Measurements from ENCODE around the gene SLC24A3. TPM values are rescaled to one million over a fixed set of nuclear protein-coding genes. Genes with fewer than 3 reads are reported as not detected.

Gene SLC24A3
- total RNA-seq, 4 donors from 2014 or later, result 2.3 to 6.9 (median 5.4) TPM

- DNase-seq (ENCODE audit: low spot score in 2 of 2), result no peak
- intact Hi-C loops (cut with DNase I; ENCODE audit: low total_unique reads), result no loop called here
- 65 to 74% methylated on average over 7 of the region's 7 CpGs for WGBS, 2 donors
- H3K4me3 ChIP-seq (ENCODE audit: low read depth, poor library complexity, severe bottlenecking), result no peak overlapping the region
- TF ChIP-seq POLR2A (IDR thresholded peaks at IDR 0.05), result no peak
- TF ChIP-seq, protein P1, sequence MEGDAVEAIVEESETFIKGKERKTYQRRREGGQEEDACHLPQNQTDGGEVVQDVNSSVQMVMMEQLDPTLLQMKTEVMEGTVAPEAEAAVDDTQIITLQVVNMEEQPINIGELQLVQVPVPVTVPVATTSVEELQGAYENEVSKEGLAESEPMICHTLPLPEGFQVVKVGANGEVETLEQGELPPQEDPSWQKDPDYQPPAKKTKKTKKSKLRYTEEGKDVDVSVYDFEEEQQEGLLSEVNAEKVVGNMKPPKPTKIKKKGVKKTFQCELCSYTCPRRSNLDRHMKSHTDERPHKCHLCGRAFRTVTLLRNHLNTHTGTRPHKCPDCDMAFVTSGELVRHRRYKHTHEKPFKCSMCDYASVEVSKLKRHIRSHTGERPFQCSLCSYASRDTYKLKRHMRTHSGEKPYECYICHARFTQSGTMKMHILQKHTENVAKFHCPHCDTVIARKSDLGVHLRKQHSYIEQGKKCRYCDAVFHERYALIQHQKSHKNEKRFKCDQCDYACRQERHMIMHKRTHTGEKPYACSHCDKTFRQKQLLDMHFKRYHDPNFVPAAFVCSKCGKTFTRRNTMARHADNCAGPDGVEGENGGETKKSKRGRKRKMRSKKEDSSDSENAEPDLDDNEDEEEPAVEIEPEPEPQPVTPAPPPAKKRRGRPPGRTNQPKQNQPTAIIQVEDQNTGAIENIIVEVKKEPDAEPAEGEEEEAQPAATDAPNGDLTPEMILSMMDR (IDR thresholded peaks at IDR 0.05), result no peak
Measured at GRCh38 chr20:19427913-19428312, 215.5 kb downstream of the SLC24A3 start.

- WGBS, 2 donors, result 84 to 86% methylated on average over 5 of the region's 5 CpGs
Measured at GRCh38 chr20:19428324-19428723, 215.9 kb downstream of the SLC24A3 start.

GRCh38 chr20:19429538-19429937, 217.1 kb downstream of the SLC24A3 start:
- no peak for DNase-seq (ENCODE audit: low spot score in 2 of 2)
- H3K4me3 ChIP-seq (ENCODE audit: low read depth, poor library complexity, severe bottlenecking), result no peak overlapping the region
- intact Hi-C loops (cut with DNase I; ENCODE audit: low total_unique reads), result no loop called here
- WGBS, 2 donors, result 72 to 83% methylated on average over 7 of the region's 7 CpGs
- TF ChIP-seq, protein P1 (IDR thresholded peaks at IDR 0.05), result no peak
- no peak for TF ChIP-seq POLR2A (IDR thresholded peaks at IDR 0.05)

More at GRCh38 chr20:19428324-19428723, 215.9 kb downstream of the SLC24A3 start:
- DNase-seq (ENCODE audit: low spot score in 2 of 2), result no peak
- intact Hi-C loops (cut with DNase I; ENCODE audit: low total_unique reads), result no loop called here
- TF ChIP-seq, protein P1 (IDR thresholded peaks at IDR 0.05), result no peak
- no peak for TF ChIP-seq POLR2A (IDR thresholded peaks at IDR 0.05)
- no peak overlapping the region for H3K4me3 ChIP-seq (ENCODE audit: low read depth, poor library complexity, severe bottlenecking)

DNA sequence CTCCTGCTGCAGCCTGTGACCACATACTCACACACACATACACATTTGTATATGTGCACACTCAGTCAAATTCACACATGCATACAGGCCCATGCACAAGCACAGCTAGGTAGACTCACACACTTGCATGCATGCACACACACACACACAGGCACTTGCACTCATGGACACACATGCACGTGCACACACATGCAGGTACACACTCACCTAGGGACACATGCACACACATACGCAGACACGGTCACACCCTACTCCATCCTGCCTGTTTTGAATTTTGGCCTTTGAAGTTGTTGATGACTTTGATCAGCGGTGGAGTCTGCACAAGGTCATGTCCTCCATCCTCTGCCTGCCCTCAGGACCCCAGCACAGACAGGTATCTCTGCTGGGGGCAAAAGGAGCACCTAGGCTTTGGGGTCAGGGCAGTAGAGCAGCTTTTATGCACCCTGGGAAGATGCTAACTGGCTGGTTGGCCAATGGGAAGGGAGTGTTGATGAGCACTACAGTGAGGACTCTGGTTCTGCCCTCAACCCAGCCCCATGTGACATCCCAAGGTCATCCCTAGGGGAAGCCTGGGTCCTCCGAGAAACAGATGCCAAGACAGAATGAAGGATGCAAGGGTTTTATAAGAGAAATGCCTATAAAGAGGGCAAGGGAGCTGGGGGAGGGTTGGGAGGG, 218.3 kb downstream of the SLC24A3 start:
- no peak for DNase-seq (ENCODE audit: low spot score in 2 of 2)
- H3K4me3 ChIP-seq (ENCODE audit: low read depth, poor library complexity, severe bottlenecking), result no peak overlapping the region
- intact Hi-C loops (cut with DNase I; ENCODE audit: low total_unique reads), result no loop called here
- WGBS, 2 donors, result 87 to 89% methylated on average over 5 of the region's 5 CpGs
- TF ChIP-seq POLR2A (IDR thresholded peaks at IDR 0.05), result no peak
- TF ChIP-seq, protein P1 (IDR thresholded peaks at IDR 0.05), result no peak

- no peak for TF ChIP-seq POLR2A (IDR thresholded peaks at IDR 0.05)
- TF ChIP-seq, protein P1 (IDR thresholded peaks at IDR 0.05), result no peak
- WGBS, 2 donors, result 68 to 83% methylated on average over 4 of the region's 4 CpGs
- H3K4me3 ChIP-seq (ENCODE audit: low read depth, poor library complexity, severe bottlenecking), result no peak overlapping the region
- intact Hi-C loops (cut with DNase I; ENCODE audit: low total_unique reads), result no loop called here
- DNase-seq (ENCODE audit: low spot score in 2 of 2), result no peak
Measured at GRCh38 chr20:19431316-19431700, 218.9 kb downstream of the SLC24A3 start.

GRCh38 chr20:19431906-19432305, 219.5 kb downstream of the SLC24A3 start:
- no peak overlapping the region for H3K4me3 ChIP-seq (ENCODE audit: low read depth, poor library complexity, severe bottlenecking)
- WGBS, 2 donors, result 74 to 78% methylated on average over 2 of the region's 2 CpGs
- no peak for DNase-seq (ENCODE audit: low spot score in 2 of 2)
- intact Hi-C loops (cut with DNase I; ENCODE audit: low total_unique reads), result no loop called here
- no peak for TF ChIP-seq POLR2A (IDR thresholded peaks at IDR 0.05)
- TF ChIP-seq, protein P1 (IDR thresholded peaks at IDR 0.05), result no peak
